ENCODE data around the gene NTRK2.
"Not testable (repeated sequence)": the region's sequence is repeated elsewhere in the genome, so short reads cannot be mapped to it uniquely, and the experiment has no call there.

NTRK2 gene

DNA sequence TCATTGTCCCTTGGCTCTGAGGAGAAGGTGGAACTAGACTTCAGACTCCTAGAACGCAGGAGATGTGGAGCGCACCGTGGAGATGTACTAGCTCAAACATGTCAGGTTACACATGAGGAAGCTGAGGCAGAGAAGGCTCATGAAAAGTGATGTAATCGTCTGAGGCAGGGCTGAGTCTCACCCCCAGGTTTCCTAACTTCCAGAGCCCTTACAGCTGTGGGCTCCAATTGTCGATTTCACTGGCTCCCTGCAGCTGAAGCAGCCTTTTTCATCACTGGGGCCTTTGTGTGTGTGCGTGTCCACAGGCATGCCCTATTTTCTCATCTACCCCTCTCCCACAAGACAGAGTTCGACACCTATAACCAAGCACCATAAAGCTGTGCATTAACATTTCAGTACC lies 370.6 kb downstream of the NTRK2 start:
- DNase-seq: no peak

DNA sequence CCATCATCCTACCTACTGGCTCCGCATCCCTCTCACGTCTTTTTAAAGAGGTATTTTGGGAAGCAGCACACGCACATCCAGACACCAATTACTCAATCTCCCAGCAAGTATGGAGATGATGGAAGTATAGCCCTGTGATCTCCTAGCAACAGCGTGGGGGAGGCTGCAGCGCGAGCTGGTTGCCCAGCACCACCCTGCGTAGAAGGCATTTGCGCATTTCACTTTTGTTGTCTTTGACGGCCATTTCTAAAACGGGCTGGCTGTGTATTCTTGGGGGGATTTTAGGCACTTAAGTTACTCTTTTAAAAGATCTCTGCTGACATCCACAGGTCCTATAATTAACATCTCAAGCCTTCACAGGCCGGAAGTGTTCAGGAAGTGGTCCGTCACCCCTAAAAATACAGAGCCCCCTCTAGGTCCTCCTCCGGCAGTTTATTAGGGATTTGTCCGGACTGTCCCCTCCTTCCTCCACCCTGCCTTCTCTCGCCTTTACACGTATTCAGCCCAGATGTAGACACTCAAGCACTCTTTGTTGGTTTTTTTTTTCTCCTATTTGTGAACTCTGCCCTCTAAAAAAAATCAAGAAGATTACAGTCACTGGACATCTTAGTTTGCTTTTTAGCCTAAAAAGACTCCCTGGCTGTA lies 371.4 kb downstream of the NTRK2 start:
- DNase-seq: no peak

DNA sequence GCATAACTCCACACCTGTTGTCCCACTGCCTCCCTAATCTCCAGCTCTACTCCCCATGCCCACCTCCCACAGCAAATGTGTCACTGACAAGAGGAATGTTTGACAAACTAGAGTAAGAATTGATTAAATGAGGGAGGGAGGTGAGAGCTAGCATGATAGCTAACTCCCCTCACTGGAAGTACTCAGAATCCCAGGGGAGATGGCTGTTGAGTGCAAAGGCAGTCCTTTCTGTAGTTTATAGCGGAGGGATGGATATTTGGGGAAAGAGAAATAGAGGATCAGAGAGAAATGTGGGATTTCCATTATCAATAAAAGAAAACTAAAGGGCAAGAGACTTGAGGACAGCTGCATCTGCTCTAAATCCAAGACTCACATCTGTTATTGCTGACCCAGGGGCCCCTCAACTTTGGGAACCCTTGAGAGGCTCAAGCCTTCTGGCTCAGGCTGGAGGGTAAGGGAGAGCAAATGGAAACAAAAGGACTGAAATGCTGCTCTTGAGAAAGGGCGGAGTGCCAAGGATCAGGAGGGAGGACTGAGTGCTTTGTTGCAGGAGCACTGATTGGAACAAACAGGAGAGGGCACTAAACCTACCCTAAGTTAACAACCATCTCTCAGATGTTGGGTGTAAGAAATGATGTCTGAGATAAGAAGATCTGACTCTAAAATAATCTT lies 372.1 kb downstream of the NTRK2 start:
- no peak for DNase-seq

DNA sequence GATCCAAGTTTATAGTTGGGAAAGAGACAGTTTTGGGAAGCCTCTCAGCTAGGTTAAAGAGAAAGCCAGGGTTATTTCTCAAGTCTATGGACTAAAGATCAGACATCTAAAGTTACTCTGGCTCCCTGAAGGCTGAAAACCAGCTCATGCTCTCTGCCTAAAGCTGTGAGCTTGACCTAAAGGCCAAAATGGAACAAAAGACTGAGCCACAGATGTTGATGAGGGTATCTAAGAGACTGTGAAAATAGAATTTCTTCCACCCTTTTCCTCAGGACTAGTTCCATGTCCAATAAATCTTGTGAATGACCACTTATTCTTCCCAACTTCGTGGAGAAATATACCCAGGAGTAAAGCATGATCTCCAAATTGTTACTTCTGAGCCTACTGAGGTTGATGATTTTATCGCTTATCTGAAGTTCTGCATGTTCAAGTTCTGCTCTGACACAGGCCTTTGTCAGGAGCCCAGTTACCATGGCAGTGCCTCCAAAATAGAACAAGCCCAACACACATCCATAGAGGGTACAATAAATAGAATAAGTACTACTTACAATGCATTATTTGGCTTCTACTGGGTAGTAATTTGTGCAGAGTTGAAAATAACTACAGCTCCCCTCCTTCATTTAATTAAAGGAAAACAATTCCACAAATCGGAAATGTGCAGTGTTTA lies 373.6 kb downstream of the NTRK2 start:
- no peak for DNase-seq

DNA sequence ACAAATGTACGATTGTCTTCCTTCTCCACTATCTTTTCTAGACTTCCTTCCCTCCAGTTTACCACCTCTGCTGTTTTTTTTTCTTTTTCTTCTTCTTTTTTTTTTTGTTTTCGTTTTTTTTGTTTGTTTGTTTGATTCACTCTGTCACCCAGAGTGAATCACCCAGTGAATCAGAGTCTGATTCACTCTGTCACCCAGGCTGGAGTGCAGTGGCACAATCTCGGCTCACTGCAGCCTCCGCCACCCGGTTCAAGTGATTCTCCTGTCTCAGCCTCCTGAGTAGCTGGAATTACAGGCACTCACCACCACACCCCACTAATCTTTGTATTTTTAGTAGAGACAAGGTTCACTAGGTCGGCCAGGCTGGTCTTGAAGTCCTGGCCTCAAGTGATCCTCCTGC lies 375.7 kb downstream of the NTRK2 start:
- no peak for DNase-seq

DNA sequence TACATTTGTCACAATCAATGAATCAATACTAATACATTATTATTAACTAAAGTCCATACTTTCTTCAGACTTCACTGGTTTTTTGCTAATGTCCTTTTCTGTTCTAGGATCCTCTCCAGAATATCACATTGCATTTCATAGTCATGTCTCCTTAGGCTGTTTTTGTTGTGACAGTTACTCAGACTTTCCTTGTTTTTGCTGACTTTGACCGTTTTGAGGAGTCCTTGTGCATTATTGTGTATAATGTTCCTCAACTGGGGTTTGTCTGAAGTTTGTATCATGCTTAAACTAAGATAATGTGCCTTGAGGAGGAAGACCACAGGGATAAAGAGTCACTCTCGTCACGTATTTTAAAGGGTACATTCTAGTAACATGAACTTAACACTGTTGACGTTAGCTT lies 376.9 kb downstream of the NTRK2 start:
- no peak for DNase-seq

DNA sequence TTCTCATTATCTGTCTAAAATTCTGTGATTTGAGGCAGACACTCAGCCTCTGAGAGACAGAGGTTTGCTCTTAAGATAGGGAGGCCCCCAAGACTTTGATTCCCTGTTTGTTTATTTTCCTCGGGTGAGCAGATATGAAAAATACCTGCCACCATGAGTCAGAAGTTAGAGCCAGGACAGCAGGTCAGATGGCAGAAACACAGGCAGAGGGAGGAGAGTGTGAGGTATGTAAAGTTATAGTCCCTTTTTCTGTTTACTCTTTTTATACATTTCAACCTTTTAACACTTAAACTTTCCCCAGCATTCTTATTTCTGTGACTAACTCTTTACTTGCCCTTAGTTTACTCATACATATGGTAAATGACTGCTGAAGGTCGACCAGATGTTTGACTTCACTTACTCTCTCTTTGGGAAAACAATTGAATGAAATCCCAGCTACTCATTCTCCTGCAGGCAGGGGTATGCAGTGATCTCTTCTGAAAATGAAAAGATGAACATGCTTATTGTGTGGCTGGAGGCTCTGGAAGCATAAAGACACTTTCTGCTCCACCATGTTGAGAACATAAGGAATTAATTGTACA lies 383.8 kb downstream of the NTRK2 start:
- DNase-seq: no peak

DNA sequence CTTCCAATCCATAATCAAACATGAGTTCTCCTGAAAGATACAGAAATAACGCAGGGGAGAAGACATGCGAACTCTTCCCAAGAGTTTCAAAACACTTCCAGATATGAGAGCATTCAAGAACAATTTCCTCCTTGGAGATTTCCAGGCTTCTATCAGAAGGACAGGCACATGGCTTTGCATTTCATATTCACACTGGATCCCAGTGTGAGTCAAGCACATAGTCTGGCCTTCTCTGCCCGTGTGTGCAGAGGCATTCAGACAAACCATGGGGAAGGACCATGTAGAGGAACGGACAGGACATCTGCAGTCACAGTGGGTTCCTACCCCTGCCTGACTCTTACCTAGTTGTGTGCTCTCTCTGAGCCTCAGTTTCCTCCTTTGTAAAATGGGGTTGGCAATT lies 384.5 kb downstream of the NTRK2 start:
- DNase-seq: no peak

DNA sequence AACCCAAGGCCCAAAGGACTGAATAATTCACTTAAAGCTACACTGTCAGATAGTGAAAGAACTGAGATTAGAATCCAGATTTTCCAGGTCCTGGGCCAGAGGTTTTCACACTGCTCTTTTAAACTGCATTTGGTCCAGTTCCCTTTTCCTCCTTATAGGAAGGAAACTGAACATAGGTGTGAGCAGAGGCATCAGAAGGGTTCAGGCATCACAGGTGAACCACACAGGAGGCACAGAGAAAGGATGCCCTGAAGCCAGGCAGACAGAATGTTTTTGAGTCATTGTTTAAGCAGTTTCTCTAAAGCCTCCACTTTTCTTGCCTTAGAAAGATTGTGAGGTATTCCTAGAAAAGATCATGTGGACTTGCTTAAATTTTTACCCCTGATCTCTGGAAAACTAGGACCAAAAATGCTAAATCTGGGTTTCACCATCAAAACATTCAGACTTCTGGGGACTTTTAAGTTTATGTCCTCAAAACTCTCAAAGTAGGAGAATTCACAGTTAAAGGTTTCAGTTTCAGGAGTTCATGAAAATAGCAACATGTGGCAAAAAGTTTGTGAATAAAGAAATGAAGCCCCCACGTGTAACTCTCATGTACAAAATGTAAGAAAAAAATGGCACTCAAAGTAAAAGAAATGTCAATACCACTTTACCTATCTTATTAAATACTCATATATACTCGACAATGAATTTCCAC lies 386.1 kb downstream of the NTRK2 start:
- DNase-seq: no peak

DNA sequence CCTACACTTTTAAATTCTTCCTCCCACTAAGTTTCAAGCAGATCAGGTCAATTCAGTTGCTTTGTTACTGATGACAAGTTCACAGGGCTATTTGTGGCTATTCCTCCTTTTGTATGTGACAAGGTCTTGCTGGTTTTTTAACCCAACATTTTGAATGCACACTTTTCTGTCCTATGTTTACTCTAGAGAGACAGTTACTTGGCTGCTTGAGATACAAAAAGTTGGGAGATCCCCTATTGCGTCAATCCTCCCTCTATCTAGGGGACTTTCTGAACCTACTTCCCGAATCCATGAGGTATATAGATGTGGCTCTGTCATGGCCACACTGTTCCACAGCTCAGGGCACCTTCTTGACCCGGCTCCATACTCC lies 386.7 kb downstream of the NTRK2 start:
- no peak for DNase-seq

DNA sequence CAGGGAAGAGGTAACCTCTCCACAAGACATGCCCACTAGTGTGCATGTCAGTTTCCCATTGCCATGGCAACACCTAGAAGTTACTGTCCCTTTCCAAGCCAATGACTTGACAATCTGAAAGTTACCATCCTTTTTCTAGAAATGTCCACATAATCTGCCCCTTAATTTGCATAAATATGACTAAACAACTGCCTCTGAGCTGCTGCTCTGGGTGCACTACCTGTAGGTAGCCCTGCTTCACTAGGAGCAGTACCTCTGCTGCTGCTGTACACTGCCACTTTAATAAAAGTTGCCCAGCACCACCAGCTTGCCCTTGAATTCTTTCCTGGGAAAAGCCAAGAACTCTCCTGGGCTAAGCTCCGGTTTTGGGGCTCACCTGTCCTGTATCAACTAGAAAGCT lies 392.4 kb downstream of the NTRK2 start:
- no peak for DNase-seq

DNA sequence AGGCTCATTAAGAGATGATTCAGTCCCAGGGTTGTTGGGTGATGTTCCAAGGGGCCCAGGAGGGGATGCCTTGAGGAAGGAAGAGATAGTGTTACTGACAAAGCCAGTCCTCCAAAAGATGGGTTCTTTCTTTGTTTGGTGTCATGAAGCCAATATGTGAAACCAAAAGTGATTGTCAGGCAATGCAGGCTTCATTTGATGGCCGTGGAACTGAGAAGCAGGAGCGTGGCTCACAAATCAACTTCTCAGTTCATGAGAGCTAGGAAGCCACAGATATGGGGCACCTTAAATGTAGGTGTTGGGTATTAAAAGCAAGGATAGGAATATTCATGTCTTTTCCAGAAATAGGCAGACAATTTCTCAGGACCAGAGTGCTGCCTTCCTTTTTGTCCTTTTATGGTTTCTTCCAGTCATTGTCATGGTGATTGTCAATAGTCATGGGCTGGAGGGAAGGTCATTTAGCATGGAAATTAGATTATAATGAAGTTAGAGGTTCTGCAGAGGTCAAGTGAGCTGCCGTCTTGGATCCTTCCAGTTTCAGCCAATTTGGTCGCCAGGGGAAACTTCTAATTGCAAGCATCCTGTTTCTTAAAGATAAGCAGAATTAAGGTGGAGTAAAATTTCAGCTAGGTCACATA lies 393.0 kb downstream of the NTRK2 start:
- DNase-seq: no peak

DNA sequence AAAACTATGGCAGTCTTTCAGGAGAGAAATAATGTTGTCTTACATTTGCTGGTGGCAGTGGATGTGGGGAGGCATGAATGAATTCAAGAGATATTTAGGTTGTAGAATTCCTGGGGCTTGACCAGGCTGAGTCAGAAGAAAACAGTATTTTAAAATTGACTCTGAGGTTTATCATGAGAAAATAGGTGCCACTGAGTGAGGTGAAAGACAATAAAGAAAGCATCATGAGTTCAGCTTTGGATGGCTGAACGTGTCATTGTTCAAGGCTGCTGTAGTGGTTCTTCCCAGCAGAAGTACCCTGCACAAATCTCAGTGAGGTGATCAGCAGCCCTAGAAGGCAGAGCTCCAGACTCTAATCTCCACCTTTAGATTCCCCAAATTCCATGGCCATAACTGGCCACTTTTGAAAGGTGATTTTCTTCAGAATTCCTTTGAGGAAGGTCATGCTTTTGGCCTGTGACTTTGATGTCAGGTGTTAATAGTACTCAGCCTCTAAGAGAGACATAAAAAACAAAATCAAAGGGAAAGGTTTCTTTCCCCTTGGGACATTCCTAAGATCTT lies 395.4 kb downstream of the NTRK2 start:
- DNase-seq: no peak

DNA sequence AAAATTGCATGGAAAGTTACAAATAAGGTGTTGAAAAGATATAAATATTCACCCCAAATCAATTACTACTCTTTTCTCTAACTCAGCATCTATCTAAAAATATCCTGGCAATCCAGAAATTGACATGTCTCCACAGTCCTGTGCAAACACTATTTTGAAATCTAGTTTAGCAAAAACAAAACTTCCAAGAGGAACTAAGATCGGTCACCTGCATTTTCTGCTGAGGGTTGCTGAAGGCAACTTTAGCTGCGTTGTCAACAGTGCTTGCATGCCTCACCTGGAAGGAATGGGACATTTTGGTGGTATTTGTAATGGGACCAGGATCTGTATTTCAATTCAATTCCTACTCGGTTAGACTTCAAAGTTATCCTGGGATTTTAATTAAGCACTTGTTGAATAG lies 398.3 kb downstream of the NTRK2 start:
- DNase-seq: no peak

DNA sequence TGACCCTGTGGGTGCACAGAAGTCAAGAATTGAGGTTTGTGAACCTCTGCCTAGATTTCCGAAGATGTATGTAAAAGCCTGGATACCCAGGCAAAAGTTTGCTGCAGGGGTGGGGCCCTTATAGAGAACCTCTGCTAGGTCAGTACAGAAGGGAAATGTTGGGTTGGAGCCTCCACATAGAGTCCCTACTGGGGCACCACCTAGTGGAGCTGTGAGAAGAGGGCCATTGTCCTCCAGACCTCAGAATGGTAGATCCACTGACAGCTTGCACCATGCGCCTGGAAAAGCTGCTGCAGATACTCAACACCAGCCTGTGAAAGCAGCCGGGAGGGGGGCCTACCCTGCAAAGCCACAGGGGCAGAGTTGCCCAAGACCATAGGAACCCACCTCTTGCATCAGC lies 399.9 kb downstream of the NTRK2 start:
- DNase-seq: not testable (repeated sequence)
